GM18867 (cell line): Measurements from ENCODE around the gene KAZN.

ENCODE experiments used
- ATAC-seq: cut with Tn5 transposase; IDR thresholded peaks from one replicate; pipeline ENCODE4 v1.9.1; 2021; ENCODE audit warnings: mild to moderate bottlenecking, moderate library complexity; ENCODE audit not compliant: unreplicated experiment

Gene KAZN

DNA sequence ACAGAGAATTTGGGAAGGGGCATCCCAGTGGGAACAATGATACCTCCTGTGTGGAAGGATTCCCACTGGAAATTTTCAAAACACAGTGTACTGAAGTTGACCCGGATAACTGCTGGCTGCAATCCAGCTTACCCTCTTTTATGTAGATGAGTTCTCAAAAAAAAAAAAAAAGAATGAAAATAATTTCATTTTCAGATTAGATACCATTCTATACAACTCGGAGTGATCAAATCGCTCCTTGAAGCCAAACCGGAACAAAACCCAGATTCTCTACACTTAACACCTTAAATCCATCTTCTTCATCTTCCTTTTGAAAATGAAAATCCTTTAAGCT lies 69.1 kb downstream of the KAZN start:
- no peak for ATAC-seq

DNA sequence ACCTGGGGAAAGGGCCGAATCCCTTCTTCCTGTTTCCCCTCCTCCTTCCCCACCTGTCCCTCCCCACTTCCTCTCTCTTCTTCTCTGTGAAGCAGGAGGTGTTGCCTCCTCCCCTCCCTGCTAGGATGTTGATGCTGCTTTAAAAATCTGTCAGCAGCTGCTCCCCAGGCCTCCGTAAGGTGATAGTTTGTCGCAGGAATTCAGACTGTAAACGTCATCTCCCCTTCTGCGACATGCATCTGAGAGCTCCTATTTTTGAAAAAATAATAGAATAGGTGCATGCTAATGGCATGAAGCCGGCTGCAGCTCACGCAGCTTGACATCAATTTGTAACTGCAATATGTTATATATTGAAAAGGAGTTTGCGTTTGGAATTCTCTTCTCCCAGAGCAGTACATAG lies 70.1 kb downstream of the KAZN start:
- no peak for ATAC-seq

DNA sequence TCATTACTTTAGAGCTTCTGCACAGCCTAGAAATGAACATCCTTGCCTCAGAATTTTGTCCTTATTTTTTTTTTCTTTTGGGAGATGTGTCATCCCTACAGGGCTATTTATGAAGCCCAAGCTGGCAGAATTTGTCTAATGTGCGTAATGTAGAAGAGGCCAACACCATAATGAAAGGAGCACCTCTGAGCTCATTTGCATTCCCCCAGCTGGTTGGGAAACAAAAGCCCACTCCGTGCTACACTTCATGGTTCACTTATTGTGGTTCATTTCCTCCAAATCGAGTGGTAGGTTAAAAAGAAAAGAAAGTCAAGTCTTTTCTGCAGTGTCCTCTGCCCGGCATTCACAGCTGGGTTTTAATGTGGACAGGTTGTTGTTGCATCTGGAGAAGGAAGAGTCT lies 73.5 kb downstream of the KAZN start:
- peak; percentile 61 for ATAC-seq

DNA sequence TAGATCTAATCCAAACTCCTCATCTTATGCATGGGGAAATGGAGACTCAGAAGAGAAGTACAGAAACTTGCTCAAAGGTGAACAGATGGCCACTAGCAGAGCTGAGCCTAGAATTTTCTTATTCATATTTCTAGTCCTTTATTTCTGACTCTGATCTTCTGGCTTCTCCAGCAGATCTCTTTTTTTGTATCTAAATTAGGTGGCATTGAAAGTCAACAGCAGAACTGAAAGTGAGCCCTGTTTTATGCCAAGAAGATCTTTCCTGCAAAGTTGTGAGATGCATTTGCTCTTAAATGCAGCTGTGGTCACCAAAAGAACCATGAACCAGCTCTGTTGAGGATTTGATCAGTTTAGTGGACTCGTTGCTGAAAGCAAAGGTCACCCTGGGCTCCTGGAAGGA lies 75.5 kb downstream of the KAZN start:
- ATAC-seq = no peak

DNA sequence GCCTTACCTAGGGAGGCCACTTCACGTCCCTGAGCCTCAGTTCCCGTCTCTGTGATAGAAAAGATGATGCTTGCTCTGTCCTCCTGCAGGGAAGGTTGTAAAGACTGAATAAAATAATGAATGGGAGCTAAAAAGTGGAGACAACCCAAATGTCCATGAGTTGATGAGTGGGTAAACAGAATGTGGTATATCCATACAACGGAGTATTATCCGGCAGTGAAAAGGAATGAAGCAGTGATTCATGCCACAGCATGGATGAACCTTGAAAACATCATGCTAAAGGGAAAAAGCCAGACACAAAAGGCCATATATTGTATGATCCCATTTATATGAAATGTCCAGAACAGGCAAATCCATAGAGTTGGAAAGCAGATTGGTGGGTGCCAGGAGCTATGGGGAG lies 77.9 kb downstream of the KAZN start:
- no peak for ATAC-seq

DNA sequence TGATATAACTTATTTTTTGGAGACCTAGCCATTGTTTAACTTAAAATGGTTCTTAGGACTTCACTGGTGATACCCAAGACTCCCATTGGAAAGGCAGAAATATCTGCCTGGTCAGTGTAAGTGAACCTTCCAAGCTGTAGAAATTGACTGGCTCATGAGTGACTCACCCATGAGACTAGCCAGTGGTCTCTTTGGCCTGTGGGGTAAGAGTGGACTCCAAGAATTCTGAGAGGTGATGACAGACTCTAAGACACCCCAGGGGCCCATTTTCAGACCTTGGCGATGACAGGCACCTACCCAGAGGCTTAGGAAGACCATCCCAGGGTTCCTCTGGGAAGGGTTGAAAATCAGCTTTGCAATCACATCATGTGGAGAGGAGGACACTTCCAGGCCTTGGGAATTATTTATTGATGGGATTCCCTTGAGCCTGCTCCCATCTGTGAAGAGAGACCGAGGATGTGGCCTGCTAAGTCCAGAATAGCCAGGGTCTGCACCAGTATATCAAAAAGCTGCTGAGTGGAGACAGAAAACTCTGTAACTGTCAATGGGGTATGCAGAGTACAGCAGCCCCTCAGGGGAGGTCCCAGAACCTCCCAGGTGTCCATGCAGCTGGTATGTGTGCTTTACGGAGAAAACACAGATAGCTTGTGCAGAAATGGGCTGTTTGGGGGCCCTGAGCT lies 78.9 kb downstream of the KAZN start:
- no peak for ATAC-seq

DNA sequence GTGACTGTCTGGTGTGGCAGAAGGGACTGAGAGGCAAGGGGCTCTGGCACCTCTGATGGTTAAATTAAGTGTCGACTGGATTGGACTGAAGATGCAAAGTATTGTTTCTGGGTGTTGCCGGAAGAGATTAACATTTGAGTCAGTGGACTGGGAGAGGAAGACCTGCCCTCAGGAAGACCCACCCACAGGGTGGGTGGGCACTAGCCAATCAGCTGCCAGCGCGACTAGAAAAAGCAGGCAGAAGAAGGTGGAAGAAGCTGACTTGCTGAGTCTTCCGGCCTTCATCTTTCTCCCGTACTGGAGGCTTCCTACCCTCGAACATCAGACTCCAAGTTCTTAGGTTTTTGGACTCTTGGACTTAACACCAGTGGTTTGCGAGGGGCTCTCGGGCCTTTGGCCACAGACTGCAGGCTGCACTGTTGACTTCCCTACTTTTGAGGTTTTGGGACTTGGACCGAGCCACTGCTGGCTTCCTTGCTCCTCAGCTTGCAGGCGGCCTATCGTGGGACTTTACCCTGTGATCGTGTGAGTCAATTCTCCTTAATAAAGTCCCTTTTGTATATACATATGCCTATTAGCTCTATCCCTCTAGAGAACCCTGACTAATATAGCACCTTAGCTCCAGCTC lies 79.6 kb downstream of the KAZN start:
- no peak for ATAC-seq

DNA sequence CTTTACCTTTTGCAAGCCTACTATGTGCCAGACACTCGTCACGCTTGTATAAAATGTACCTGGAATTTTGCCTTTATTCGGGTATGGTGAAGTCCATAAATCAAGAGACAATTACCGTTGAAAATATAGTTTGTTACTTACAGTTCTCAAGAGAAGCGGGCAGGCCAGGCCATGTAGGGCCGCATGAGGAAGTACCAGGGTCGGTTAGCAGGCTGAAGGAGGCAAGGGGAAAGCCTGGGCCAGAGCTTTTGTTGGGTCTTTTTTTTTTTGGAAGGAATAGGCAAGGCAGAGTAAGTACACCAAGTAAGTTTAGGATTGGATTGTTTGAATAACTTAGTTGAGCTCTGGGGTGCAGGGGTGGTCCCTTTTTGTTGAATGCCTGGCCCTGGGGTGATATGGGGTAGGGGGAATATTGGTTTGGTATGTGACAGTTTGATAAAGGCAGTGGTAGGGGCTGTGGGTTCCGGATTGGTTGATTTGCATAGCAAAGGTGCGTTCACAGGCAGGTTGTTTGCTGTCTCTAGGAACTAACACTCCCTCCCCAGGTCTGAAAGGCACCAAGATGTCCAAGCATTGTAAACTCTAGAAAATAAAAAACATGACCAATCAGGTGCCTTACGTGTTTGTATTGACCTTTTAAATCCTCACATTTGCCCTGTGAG lies 80.7 kb downstream of the KAZN start:
- no peak for ATAC-seq

DNA sequence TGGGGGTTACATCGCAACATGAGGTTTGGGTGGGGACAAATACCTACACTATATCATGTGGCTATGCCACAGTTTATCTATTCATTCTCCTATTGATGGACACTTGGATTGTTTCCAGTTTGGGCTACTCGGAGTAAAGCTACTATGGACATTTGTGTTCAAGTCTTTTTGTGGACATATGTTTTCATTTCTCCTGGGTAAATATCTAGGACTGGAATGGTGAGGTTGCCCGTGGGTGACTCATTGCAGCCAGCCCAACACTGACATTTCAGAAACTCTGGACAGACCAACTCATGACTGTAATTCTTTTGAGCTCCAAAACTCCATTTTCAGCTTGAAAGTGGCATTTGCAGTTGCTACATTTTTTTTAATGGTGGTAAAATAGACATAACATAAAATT lies 82.7 kb downstream of the KAZN start:
- no peak for ATAC-seq

DNA sequence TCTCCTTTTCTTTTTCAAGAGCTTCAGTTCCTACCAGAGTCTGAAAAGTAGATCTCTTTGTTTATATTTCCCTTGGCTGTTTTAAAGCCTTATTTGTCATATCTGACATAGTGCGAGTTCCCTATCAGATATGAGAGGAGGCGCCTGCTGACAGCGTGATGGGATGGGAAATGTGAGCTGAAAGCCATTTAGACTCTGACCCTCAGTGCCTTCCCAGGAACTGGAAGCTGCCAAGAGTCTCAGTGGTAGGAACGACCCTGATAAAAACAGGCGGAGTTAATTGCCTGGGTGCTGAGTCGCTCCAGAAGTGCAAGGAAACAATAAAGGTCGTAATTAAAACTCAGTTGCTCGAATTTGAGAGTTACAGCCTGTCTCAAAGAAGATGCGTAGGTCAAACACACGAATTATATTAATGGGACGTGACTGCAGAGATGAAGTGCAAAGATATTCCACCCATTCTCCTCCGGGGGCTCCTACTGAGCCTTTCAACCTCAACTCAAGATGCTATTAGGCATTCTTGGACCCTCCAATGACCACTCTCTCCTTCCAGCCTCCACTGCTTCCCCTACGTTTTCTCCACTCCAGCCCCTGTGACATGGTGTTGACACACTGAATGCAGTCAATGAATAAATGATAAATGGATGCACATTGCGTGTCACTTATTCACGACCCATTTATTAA lies 84.6 kb downstream of the KAZN start:
- ATAC-seq = no peak

DNA sequence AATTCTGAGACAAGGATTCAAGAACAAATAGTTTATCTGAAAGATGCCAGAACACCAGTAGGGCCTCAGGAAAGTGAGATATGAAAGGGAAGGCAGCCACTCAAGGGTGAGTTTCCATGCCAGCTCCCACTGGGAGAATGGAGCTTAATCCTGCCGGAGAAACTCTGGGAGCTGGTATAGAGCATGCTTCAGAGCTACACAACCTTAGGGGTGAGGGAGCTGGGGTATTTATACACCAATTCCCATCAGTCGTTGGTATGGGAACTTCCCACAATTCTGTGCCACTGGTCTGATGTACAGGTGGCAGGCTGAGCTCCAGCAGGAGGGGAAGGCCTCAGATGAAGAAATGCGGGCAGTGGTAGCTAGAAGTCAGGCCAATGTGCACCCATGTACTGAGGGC lies 86.6 kb downstream of the KAZN start:
- no peak for ATAC-seq

DNA sequence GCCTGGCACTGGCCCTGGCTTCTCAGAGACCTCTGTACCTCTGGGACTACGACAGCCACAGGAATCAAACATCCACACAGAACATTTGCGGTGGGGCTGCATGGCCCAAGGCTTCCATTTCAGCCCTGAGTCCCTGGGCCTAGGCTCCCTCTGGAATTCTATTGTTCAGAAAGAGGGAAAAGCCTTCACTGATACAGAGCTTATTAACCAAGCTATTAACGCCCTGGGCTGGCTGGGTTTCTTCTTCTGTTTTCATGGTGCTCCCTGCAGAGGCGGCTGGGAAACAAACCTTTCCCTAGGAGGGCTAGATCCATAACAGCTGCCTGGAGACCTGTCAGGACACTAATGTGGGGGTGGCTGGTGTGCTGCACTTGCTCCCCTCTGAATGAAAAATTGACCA lies 88.2 kb downstream of the KAZN start:
- ATAC-seq = no peak

DNA sequence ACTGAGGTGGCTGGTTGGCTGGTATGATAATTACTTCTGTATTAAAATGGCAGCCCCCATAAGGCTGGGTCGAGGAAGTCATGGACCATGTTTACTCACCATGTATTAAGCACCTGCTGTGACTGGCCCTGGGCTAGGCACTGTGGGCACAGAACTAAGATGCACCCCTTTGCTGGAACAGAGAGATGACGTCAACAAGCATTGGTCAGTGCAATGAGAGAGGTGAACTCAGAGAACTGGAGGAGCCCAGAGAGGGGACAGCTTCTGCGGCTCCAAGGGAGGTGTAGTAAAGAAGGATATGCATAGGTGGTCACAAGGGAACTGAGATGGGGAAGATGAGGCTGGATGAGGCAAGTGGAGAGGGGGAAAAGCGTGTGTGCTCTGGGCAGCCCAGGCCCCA lies 88.7 kb downstream of the KAZN start:
- ATAC-seq = no peak

DNA sequence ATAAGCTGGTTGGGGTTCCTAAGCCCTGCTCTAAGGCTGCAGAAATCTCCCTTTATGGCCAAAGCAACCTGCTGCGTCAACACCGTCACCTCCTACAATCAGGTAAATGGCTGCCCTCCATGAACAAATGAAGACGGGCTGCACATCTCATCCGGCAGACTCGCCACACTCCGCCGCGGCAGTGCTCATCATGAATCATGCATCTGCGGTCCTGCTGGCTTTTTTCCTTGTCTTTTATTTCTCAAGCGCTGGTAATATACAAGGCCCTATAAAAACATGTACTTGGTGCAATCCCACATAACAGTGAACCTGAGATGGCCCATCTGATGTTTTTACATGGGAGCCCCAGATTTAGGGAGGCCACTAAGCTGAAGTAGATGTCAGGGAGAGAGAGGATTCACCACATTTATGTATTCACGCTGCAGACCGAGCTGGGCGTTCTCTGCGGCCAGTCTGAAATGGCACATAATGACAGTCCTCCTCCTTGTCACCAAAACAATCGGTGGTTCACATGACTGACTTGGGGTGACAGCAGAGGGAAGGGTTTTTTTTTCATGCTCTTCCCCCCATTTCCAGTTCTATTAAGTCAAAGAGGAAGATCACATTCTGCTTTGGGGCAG lies 91.6 kb downstream of the KAZN start:
- ATAC-seq = no peak

DNA sequence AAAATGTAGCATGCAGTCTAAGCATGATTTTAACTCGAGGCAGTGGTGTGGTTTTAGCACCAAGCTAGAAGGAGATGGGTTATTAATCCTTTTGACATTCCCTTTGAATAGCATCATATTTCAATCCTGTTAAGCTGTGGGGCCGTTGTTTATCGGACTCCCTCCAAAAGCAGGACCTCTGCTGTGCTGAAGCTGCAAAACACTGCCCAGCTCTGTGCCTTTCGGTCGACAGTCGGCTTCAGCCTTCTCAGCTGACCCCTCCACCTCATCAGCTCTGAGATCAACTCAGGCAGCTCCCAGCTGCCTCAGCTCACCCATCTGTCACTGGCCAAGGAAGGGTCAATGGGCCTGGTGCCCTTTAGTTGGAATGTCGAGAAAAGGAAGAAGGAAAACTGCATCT lies 95.5 kb downstream of the KAZN start:
- ATAC-seq = no peak

DNA sequence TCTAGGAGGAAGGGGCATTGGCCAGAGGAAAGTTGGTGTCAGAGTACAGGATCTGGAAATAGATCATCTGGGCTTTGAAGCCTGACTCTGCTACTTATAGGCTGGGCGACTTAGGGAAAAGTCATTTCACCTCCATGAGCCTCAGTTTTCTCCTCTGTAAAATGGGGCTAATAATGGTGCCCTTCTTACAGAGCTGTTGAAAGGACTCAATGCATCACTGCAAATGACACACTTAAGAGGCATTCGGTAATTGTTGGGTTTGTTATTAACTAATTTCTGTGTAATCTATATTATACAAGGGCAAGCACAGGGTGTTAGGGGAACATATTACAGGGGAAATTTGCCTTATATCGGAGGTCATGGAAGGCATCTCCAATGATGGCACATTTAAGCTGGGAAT lies 96.1 kb downstream of the KAZN start:
- ATAC-seq = no peak

DNA sequence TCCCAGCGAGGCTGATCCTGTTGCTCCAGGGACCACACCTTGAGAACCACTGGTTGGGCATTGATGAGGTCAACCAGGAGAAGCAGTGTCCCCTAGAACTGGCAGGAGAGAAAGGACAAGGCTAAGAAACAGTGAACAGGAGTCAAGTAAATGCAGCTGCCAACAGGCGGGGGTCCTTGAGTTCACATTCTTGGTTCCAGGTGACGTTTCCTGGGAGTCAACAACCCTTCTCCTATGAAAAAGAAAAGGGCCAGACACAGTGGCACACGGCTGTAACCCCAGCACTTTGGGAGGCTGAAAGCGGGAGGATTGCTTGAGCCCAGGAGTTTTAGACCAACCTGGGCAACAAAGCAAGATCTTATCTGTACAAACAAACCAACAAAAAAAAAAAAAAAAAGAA lies 98.3 kb downstream of the KAZN start:
- ATAC-seq = no peak

DNA sequence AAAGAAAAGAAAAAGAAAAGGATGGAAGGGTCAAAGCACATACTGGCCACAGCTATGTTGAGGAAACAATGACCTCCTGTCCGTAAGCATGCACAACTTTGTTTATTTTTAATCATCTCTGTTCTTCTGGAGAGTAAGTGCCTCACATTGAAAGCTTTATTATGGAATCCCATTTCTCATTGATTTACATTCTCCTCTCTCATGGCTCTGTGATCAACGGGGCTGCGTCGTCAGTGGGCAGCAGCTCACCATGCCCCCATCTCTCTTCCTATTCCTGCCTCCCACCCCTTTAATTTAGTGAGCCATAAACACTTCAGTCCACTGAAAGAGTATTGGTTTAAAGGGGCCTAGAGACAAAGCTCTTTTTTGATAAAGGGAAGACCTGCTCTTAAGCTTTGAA lies 98.9 kb downstream of the KAZN start:
- no peak for ATAC-seq

DNA sequence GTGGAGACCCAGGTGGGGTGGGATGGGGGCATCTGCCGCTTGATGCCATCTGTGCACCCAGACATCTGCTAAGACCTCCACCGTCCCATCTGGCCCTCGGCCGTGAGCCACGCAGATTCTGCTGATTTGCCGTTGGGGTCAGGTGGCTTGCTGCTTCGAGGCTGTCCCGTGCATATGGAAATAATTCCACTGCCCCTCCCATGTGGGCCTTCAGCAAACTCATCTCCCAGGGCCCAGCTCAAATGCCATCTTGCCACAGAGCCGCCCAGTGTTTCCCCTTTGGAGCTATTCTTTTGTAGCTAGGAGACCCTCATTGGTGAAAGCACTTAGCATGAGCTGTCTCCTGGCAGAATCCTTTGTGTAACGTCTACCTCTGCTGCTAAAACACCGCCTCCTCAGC lies 99.8 kb downstream of the KAZN start:
- no peak for ATAC-seq

DNA sequence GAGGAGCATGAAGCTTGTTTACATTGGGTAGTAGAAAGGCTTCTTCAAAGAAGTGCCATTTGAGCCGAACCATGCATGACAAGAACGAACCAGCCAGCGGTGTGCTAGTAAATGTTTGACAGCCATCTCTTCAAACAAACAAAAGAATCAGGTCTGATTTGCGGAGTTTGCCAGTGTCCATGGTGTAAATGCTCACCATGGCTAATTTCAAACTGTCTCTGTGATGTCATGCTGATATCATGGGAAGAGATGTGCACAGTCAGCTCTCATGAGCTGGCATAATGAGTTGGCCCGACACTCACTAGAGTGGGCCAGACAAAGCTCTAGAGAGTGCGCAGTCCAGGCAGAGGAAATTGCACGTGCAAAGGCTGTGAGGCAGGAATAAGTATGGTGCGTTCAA lies 101.1 kb downstream of the KAZN start:
- no peak for ATAC-seq

DNA sequence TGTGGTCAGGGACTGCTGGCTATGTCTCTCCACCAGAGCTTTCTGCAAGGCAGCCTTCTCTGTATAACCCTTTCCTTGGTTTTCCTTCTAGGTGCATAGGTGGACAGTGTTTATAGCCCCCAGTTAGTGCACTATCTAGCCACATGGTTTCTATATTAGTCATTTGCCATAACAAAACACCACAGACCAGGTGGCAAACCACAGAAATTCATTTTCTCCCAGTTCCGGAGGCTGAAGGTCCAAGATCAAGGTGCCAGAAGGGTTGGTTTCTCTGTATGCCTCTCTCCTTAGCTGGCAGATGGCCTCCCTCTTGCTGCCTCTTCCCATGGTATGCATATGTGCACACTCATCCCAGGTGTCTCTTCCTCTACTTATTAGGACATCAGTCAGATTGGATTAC lies 106.4 kb downstream of the KAZN start:
- ATAC-seq = no peak

DNA sequence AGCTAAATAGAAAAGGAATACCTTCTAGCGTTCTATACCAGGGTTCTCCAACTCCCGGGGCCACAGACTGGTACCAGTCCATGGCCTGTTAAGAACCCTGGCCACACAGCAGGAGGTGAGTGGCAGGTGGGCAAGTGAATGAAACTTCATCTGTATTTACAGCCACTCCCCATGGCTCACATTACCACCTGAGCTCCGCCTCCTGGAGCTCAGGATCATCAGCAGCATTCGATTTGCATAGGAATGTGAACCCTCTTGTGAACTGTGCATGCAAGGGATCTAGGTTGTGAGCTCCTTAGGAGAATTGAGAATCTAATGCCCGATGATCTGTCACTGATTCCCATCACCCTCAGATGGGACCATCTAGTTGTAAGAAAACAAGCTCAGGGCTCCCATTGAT lies 107.3 kb downstream of the KAZN start:
- ATAC-seq = no peak
